GM12878 (cell line): ENCODE data around the gene WDR12. TPM values are rescaled to one million over a fixed set of nuclear protein-coding genes. Genes with fewer than 3 reads are reported as not detected.

Source experiments
- ATAC-seq: fragments of 200-7000 bp; cut with Tn5 transposase; 3 replicates; pipeline ENCODE4 v1.9.1; 2020; ENCODE audit warnings: mild to moderate bottlenecking, moderate library complexity
- BruUV-seq: library from RNA; stranded (reverse); fragments of 400-500 nt; replicated peaks from 2 replicates; lab custom pipeline; 2021; lab: Mats Ljungman, UMichigan
- CTCF ChIA-PET: fragments of 300-600 bp; sonication (Branson Sonifier 250); formaldehyde crosslinking; extraction: SDS; loops from one replicate; lab custom pipeline; 2021; ENCODE audit warnings: inconsistent platforms; lab: Yijun Ruan, JAX
- POLR2A ChIA-PET: fragments of 350-600 bp; formaldehyde crosslinking; extraction: SDS; loops from one replicate; lab custom pipeline; 2021; ENCODE audit warnings: inconsistent platforms; lab: Charles Lee
- RAD21 ChIA-PET: fragments of 300-600 bp; sonication (Branson Sonifier 250); formaldehyde crosslinking; loops from one replicate; lab custom pipeline; 2023; ENCODE audit warnings: antibody characterized with exemption; ENCODE audit not compliant: unreplicated experiment; lab: Charles Lee
- SMC1A ChIA-PET: fragments of 300-600 bp; sonication (Branson Sonifier 250); formaldehyde crosslinking; loops from one replicate; lab custom pipeline; 2023; ENCODE audit not compliant: unreplicated experiment, uncharacterized antibody; lab: Charles Lee
- DNase-seq: peaks from one replicate; pipeline ENCODE4 v3.0.0-alpha.2; 2011; ENCODE audit warnings: low read depth, low spot score
- FAIRE-seq: peaks from 3 replicates; lab custom pipeline; 2011; peaks lifted over from hg19 to GRCh38; lab: Jason Lieb, UNC
- H2AFZ ChIP-seq: 2 replicates; pipeline ENCODE4 v1.6.0; 2011; ENCODE audit warnings: low read depth, low read length, control low read depth; ENCODE audit not compliant: control insufficient read depth
- H3K27ac ChIP-seq: 2 replicates; pipeline ENCODE4 v1.5.1; 2011; ENCODE audit warnings: control low read depth; ENCODE audit not compliant: control insufficient read depth, insufficient read depth
- H3K27me3 ChIP-seq, 2 experiments: replicated peaks in 1 of 2; 2 replicates each; pipeline versions ENCODE4 v1.6.0 to v1.6.1; 2011; ENCODE audit warnings: low read length in 1 of 2; ENCODE audit not compliant: control insufficient read depth in 2 of 2, insufficient read depth in 2 of 2
- H3K36me3 ChIP-seq, 2 experiments: 2 replicates each; pipeline ENCODE4 v1.5.1; 2011; ENCODE audit warnings: low read length in 1 of 2; ENCODE audit not compliant: control insufficient read depth in 2 of 2, insufficient read depth in 2 of 2
- H3K4me1 ChIP-seq: 2 replicates; pipeline ENCODE4 v1.6.1; 2011; ENCODE audit warnings: mild to moderate bottlenecking, low read length, moderate library complexity, mixed read lengths; ENCODE audit not compliant: control insufficient read depth, insufficient read depth
- H3K4me2 ChIP-seq: 2 replicates; pipeline ENCODE4 v1.6.0; 2011; ENCODE audit warnings: control low read depth; ENCODE audit not compliant: control insufficient read depth, insufficient read depth
- H3K4me3 ChIP-seq: fragments of 200-600 bp; sonication (generic); 2 replicates; pipeline ENCODE4 v1.5.1; 2016
- H3K79me2 ChIP-seq: 2 replicates; pipeline ENCODE4 v1.6.0; 2011; ENCODE audit warnings: low read length; ENCODE audit not compliant: control insufficient read depth, insufficient read depth
- H3K9ac ChIP-seq: 2 replicates; pipeline ENCODE4 v1.8.0; 2011; ENCODE audit warnings: low read length, control low read depth, mixed read lengths; ENCODE audit not compliant: control insufficient read depth, insufficient read depth
- H3K9me3 ChIP-seq: replicated peaks from 3 replicates; pipeline ENCODE4 v1.5.1; 2011; ENCODE audit warnings: mild to moderate bottlenecking, low read length; ENCODE audit not compliant: control insufficient read depth, insufficient read depth
- H4K20me1 ChIP-seq: 2 replicates; pipeline ENCODE4 v1.6.0; 2011; ENCODE audit not compliant: control insufficient read depth, insufficient read depth
- DPF2 ChIP-seq: fragments of 450-650 bp; IDR thresholded peaks from 2 replicates; pipeline ENCODE4 v1.6.1; 2017; ENCODE audit warnings: mild to moderate bottlenecking
- MAX ChIP-seq: IDR thresholded peaks from 2 replicates; pipeline ENCODE4 v1.6.1; 2012; ENCODE audit warnings: low read depth, low read length, improper control_type of control experiment
- RCOR1 ChIP-seq: conservative IDR thresholded peaks from 2 replicates; pipeline ENCODE4 v1.6.1; 2012; ENCODE audit warnings: low read depth, low read length, improper control_type of control experiment
- REST ChIP-seq: IDR thresholded peaks from 2 replicates; pipeline ENCODE4 v1.6.1; 2012; ENCODE audit warnings: mild to moderate bottlenecking, low read depth, low read length
- WGBS: methylation state at CpG from one replicate; pipeline ENCODE4 v1.1.6; 2016; ENCODE audit warnings: low lambda C conversion rate; ENCODE audit not compliant: insufficient replicate concordance, insufficient coverage; ENCODE audit errors: missing lambda C conversion rate; 5-methylcytosine and 5-hydroxymethylcytosine counted together
- in situ Hi-C: fragments of 300-500 bp; cut with MboI; formaldehyde crosslinking; loops from 9 replicates; pipeline ENCODE4 v1.14.3; 2018; ENCODE audit warnings: mixed read lengths
- intact Hi-C: fragments of 100-400 bp; cut with micrococcal nuclease; formaldehyde crosslinking; loops from one replicate; pipeline ENCODE4 v1.14.2; 2022; ENCODE audit not compliant: unreplicated experiment
- polyA plus RNA-seq, 11 experiments: library from polyadenylated mRNA; depleted of rRNA in 4 of 11; unstranded in 6 of 11; stranded (reverse) in 5 of 11; fragments of >200 nt; fragmentation: Nextera tagmentation in 4 of 11; fragmentation: Illumina TruSeq in 1 of 11; extraction: Ambion mirVana in 4 of 11; extraction: Trizol in 1 of 11; gene quantifications; 1 replicate in 1 of 11; 2 replicates in 10 of 11; pipeline versions ENCODE4 v1.2.1 to v1.2.3, GENCODE V29; 2011 to 2016; ENCODE audit warnings: inconsistent platforms in 2 of 11, missing spikeins in 2 of 11, low read depth in 1 of 11
- total RNA-seq, 4 experiments: library from RNA; depleted of rRNA in 3 of 4; stranded (reverse); fragments of >200 nt in 3 of 4; fragmentation: Illumina TruSeq in 1 of 4; extraction: Trizol in 1 of 4; gene quantifications; 2 replicates each; pipeline versions ENCODE4 v1.2.1 to v1.2.3, GENCODE V29; 2013 to 2021
- TF ChIP-seq, protein P1 (sequence below): IDR thresholded peaks from 2 replicates; pipeline ENCODE4 v1.6.1; 2012; ENCODE audit warnings: low read depth, low read length, improper control_type of control experiment
- TF ChIP-seq, protein P2 (sequence below): fragments of 450-650 bp; formaldehyde crosslinking; IDR thresholded peaks from 2 replicates; pipeline ENCODE4 v1.4.0; 2020; ENCODE audit warnings: mild to moderate bottlenecking, moderate library complexity

The WDR12 gene
- total and polyA plus RNA-seq, 10 of the 15 experiments (the other 5 are each of a cell fraction or from before 2014, with no cell fraction given): 52.9 to 256 (median 108) TPM

DNA sequence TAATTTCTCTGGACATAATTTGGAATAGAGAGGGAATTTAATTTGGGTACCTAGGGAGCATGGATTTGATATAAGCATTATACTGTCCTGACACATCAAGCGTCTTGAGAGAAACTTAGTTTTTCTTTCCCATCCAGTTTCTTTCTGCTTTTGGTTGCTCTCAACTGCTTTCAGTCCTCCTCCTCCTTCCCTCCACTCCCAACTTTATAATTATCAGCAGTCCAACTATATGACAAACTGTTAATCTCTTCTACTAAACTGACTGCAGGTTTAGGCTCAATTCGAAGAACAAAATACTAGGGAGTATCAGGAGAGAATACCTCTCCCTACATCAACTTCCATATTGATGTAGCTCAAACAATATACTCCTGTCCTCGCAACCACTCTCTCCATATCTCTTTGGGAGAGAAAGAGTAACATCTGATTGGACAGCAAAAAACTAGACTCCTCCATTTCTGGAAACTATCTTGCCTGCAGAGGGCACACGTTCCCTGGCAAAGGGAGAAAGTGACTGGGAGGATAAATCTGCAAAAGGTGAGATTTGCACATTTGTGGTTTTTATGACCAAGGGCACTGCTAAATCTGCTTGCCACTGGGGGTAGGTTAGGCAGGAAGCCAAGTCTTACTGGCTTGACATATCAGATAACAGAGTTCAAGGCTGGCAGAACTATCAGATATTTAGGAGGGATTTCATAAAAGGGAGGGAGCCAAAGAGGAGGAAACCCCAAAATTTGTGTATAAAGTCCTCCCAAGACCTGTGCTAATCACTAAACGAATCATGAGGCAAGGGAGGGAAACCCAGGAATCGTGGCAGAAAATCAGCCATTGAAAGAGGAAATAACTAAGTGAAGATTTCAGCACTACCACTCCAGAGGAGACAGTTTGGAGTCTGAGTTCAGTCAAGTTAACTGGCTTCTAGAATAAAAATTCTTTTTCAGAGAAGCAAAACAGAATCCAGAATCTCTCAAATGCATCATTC is 79.9 kb downstream of the WDR12 start (continued):
- TF ChIP-seq, protein P1, sequence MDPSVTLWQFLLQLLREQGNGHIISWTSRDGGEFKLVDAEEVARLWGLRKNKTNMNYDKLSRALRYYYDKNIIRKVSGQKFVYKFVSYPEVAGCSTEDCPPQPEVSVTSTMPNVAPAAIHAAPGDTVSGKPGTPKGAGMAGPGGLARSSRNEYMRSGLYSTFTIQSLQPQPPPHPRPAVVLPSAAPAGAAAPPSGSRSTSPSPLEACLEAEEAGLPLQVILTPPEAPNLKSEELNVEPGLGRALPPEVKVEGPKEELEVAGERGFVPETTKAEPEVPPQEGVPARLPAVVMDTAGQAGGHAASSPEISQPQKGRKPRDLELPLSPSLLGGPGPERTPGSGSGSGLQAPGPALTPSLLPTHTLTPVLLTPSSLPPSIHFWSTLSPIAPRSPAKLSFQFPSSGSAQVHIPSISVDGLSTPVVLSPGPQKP: no peak
- no peak for TF ChIP-seq REST

- no peaks in the 10 kb centered on the region for H3K4me1 ChIP-seq
- ChIA-PET RAD21 (no interaction called here), SMC1A (interaction anchor here (0.8 to 1.4 kb wide), 4 partner anchors 9 to 25 kb away, joined by 3 to 8 read pairs (median 4); no protein-coding TSS in a partner anchor), CTCF (interaction anchor here (1.7 kb wide), 1 partner anchor 236 kb away, joined by 6 read pairs; no protein-coding TSS in a partner anchor), POLR2A (no interaction called here)
- no TSS peak for BruUV-seq
- ATAC-seq (no peak), FAIRE-seq (no peak), DNase-seq (no peak)
- H3K9me3 ChIP-seq: no peaks in the 10 kb centered on the region
- H3K36me3 ChIP-seq: no peaks in the 10 kb centered on the region
- no peaks in the 10 kb centered on the region for H3K79me2 ChIP-seq
- H4K20me1 ChIP-seq: no peaks in the 10 kb centered on the region
- H3K27me3 ChIP-seq: no peaks in the 10 kb centered on the region
- no peak overlapping the region for H2AFZ ChIP-seq
- 100% methylated on average over 1 of the region's 1 CpG for WGBS
- no peak overlapping the region for H3K9ac ChIP-seq
- intact Hi-C loops (no loop called here), in situ Hi-C loops (no loop called here)
- H3K4me3 ChIP-seq: no peak overlapping the region
- H3K27ac ChIP-seq: no peak overlapping the region
- H3K4me2 ChIP-seq: no peak overlapping the region
- TF ChIP-seq RCOR1 (no peak), DPF2 (no peak), REST (no peak), MAX (no peak)
- TF ChIP-seq, protein P2, sequence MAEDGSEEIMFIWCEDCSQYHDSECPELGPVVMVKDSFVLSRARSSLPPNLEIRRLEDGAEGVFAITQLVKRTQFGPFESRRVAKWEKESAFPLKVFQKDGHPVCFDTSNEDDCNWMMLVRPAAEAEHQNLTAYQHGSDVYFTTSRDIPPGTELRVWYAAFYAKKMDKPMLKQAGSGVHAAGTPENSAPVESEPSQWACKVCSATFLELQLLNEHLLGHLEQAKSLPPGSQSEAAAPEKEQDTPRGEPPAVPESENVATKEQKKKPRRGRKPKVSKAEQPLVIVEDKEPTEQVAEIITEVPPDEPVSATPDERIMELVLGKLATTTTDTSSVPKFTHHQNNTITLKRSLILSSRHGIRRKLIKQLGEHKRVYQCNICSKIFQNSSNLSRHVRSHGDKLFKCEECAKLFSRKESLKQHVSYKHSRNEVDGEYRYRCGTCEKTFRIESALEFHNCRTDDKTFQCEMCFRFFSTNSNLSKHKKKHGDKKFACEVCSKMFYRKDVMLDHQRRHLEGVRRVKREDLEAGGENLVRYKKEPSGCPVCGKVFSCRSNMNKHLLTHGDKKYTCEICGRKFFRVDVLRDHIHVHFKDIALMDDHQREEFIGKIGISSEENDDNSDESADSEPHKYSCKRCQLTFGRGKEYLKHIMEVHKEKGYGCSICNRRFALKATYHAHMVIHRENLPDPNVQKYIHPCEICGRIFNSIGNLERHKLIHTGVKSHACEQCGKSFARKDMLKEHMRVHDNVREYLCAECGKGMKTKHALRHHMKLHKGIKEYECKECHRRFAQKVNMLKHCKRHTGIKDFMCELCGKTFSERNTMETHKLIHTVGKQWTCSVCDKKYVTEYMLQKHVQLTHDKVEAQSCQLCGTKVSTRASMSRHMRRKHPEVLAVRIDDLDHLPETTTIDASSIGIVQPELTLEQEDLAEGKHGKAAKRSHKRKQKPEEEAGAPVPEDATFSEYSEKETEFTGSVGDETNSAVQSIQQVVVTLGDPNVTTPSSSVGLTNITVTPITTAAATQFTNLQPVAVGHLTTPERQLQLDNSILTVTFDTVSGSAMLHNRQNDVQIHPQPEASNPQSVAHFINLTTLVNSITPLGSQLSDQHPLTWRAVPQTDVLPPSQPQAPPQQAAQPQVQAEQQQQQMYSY: no peak
These were observed 86.6 kb downstream of the WDR12 start for GRCh38 chr2:202824901-202825300.
